CD4-positive, alpha-beta T cell treated with Interleukin-17A for 1 hour (primary cell): ENCODE results near the gene KRABD2.
"Not testable (repeated sequence)": the region's sequence is repeated elsewhere in the genome, so short reads cannot be mapped to it uniquely, and the experiment has no call there.

ENCODE experiments used
- DNase-seq: peaks from one replicate; pipeline ENCODE4 v3.0.0-alpha.2; 2020

Gene KRABD2

GRCh38 chr17:8392674-8393469 is 16.4 kb upstream of the KRABD2 start:
- DNase-seq = no peak

- DNase-seq = no peak
Observed at GRCh38 chr17:8392274-8392673, 15.8 kb upstream of the KRABD2 start.

DNA sequence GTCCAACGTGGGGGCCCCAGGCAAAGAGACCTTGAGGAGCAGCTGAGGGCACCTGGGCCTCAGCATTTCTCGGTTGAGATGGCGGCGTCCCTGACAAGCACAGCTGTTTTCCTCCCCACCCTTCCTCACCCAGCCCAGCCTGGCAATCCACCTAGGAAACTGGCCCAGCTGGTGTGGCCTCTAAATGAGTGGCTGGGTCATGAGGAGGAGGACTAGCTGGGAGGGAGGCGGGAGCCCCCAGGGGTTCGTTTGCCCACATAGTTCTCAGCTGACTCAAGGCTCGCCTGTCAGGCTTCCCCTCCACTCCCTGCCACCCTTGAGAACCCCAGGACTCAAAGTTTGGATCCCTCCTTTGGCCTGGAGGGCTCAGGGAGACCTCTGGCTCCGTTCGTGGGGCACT is 15.2 kb upstream of the KRABD2 start:
- DNase-seq = no peak

DNA sequence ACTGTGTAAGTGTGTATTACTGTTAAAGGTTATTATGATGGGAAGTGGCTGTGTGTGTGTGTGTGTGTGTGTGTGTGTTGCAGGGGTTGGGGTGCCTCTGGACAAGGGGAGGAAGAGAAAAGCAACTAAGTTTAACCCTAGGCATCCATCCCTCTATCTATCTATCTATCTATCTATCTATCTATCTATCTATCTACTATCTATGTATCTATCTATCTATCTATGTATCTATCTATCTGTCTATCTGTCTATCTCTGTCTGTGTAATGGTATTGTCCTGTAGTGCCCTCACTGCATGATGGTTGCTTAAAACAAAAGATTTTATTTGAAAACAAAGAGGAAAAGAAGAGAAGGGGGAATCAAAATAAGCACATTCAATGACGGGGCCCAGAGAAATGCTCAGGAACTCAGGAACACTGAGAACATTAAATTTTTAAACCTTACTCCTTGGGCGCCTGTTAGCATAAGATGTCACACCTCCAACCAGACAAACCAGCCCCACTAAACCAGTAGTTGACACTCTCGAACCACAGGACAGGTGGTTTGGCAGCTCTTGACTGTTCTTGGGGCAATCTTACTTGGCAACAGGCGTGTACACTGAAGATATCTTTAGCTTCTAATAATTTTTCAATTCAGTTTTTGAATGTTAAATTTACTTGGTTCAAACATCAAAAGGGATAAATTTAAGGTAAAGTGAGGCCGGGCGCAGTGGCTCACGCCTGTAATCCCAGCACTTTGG is 11.6 kb upstream of the KRABD2 start:
- DNase-seq = peak; percentile 61

- no peak for DNase-seq
Observed at GRCh38 chr17:8386841-8387240, 10.3 kb upstream of the KRABD2 start.

GRCh38 chr17:8384801-8385378 is 8.4 kb upstream of the KRABD2 start:
- DNase-seq = no peak

- peak; percentile 98 for DNase-seq
Observed at GRCh38 chr17:8383143-8383822, 6.8 kb upstream of the KRABD2 start, which contains the start of gene RPL26. RPL26 (minus strand) TSS chr17:8383193; CDS start chr17:8382310, 883 bp downstream.

- DNase-seq = no peak
Observed at GRCh38 chr17:8382880-8383142, 6.3 kb upstream of the KRABD2 start.

DNA sequence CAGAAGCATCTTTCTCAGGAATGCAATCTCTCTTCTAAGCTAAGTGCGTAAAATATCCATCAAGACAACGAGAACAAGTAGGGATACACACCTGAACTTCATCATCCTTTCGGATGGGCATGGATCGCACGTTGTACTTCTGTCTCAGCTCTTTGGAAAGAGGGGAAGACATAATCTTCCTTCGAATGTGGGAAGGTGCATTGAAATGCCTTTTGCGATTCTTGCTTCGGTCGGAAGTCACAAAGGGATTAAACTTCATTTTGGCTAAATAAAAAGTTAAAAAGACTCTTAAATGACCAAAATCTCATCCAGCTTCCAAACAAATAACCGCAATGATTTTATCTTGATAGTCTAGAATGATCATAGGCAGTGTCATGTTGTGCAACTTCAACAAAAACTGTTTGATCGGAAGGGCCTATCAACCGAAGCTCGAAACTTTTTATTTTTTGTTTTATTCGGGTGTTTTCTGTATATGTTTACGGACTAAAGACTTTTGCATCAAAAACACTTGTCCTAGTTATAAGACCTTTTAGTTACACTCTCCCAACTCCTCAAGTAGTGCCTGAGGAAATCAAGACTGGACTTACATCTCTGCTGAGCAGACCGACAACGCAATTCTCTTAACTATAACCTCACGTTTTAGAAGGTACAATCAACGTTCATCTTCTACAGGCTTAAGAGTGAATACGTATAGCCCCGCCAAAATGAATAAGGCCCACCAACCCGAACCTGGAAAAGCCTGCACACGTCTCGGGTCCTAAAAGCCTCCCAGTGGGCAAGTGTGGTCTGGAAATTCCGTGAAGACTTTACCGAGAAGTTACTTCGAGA is 5.8 kb upstream of the KRABD2 start:
- peak; percentile 19 for DNase-seq

DNA sequence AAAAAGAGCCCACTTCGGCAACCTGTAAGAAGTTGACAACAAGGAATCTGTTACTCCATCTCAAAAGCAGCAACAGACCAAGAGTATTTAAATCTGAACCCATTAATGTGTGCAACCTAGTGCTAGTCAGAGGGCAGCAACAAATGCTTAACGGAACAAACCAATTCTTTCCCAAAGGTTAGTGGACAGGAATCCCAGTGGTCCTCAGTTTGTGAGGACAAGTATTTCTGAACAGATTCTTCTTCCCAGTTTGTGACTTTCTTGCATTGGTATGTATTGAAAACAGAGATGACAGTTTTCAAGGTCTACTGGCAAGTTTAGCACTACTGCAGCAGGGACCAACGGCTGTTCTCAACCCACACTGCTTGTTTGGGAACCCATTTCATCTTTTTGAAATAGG is 3.5 kb upstream of the KRABD2 start:
- no peak for DNase-seq

- DNase-seq = not testable (repeated sequence)
Observed at GRCh38 chr17:8378117-8378516, 1.6 kb upstream of the KRABD2 start.

DNA sequence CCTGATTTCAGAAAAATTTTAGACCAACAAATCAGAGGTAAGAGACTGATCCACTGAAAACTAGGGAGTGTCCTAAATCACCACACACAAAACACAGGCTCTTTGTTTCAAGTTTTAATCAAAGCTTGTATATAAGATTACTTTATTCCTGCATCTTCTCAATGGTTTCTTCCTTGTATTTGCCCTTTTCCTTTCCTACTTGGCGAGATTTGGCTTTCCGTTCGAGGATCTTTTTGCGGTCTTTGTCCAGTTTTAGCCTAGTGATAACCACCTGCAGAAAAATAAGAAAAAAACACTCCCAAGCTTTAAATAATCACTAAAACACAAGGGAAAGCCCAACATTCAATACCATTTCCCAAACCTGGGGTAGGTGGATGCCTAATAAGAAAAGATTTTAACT is 918 bp upstream of the KRABD2 start:
- no peak for DNase-seq

GRCh38 chr17:8375738-8376259 is 705 bp downstream of the KRABD2 start:
- no peak for DNase-seq

DNA sequence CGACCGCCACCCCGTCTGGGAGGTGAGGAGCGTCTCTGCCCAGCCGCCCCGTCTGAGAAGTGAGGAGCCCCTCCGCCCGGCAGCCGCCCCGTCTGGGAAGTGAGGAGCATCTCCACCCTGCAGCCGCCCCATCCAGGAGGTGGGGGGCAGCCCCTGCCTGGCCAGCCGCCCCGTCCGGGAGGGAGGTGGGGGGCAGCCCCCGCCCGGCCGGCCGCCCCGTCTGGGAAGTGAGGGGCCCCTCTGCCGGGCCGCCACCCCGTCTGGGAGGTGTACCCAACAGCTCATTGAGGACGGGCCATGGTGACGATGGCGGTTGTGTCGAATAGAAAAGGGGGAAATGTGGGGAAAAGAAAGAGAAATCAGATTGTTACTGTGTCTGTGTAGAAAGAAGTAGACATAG is 2.6 kb downstream of the KRABD2 start:
- DNase-seq = not testable (repeated sequence)

GRCh38 chr17:8372422-8372821 is 4.1 kb downstream of the KRABD2 start:
- no peak for DNase-seq

DNA sequence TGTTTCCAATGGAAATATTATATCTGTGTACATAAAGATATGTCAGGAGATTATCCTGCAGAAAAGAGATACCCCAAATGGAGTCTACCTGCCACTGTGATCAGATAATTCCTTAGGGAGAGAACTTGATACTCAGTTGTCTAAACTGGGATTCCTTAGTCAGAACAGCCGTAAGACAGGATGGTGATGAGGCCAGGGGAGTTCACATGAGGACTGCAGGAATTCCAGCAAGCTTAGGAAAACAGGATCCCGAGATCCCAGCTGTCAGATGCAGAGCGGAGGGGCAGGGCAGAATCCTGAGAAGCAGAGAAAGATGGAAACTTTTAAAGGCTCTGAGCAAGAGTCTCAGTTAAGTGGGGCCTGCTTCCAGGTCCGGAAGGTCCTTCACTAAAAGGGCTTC is 4.7 kb downstream of the KRABD2 start:
- DNase-seq = no peak

DNA sequence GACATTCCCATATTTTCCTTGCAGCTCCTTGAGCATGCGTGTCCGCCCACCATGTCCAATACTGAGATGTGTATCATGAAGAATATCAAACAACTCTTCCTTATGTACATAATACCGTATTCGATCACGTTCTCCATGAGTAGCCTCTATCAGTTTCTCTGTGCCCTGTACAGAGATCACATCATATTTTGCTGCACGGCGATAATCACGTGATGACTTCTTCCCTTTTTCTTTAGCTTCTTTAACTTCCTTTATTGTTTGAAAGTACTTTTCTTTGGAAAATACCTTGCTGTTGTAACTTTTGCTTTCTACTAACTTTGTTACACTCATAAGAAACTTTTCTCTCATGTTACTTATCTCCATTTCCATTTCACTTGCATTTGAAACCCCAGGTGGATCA is 6.6 kb downstream of the KRABD2 start:
- no peak for DNase-seq

DNA sequence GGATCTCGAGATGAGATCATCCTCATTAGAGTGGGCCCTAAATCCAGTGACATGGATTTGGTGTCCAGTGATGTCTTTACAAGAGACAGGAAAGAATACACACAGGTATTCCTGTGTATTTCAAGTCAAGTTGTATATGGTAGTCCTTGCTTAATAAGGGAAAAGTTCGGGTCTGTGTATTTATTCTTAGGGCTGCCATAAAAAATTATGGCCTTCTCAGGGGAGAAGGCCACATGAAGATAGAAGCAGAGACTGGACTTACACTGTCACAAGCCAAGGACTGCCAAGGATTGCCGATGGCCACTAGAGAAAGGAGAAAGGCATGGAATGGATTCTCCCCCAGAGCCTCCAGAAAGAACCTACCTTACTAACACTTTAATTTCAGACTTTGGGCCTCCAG is 8.3 kb downstream of the KRABD2 start:
- DNase-seq = no peak

- DNase-seq = no peak
Observed at GRCh38 chr17:8366231-8366630, 10.3 kb downstream of the KRABD2 start.

DNA sequence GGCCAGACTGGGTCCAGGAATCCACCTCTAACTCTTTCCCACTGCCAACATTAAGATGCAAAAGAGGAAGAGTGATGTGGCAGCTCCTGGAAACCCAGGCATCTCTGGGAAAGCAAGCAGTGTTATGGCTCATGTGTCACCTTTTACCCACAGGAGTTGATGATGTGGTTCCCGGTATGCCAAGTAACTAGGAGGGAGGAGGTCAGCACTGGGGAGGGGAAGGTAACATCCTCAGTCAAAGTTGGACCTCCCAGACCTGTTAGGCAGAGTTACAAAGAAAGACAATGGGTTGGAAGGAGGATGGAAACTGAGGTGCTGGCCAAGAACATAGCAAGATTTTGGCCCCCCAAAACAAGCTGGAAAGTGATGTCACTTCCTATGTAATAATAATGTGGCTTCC is 11.4 kb downstream of the KRABD2 start:
- no peak for DNase-seq

DNA sequence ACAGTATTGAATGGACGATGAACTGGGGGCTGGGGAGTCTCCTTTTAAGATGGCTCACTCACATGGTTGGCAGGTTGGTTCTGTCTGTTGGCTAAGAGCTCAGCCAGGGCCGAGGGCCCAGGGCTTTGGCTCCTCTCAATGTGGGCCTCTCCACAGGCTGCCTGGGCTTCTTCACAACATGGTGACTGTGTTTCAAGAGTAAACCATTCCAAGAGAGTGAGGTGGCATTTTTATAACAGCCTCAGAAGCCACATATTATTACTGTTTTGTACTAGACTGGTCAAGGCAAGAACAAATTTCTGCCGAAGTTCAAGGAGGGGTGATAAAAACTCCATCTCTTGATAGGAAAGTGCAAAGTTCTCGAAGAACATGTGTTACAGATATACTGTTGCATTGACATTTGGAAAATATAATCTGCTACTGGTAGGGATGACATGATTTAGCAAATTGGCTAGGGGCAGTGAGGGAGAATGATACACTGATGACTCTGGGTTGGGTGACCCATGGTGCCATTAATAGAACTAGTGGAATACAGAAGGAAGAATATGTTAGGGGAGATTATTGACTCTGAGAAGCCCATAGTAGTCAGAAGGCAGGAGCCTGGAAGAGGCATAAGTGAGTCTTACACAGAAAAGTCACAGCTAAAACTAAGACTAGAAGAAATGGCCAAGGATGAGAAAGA is 13.7 kb downstream of the KRABD2 start:
- DNase-seq = no peak

DNA sequence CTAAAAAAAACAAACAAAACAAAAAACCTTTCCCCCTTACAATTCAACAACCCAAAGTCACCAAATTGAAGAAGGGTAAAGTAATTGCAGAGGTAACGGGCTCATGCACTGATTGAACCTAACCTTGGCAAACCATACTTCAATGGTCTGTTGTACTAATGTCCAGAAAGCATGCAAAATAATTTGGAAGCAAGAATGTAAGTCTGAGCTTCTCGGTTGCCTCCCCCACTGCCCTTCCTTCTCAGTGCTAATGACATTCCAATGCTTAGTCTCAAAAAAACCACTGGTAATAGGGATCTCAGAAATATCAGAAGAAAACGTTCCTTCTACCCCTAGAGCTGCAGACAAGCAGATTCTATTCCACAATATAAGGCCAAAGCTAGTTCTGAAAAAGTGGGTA is 15.8 kb downstream of the KRABD2 start:
- DNase-seq = no peak
